H1 (cell line): ENCODE results near the gene TRPV4. TPM values are rescaled to one million over a fixed set of nuclear protein-coding genes. Genes with fewer than 3 reads are reported as not detected.

Experiments used
- CTCF ChIA-PET: fragments of 300-600 bp; sonication (Branson Sonifier 250); formaldehyde crosslinking; loops from one replicate; lab custom pipeline; 2021; ENCODE audit not compliant: partially characterized antibody; lab: Charles Lee
- POLR2A ChIA-PET: fragments of 300-600 bp; sonication (Branson Sonifier 250); formaldehyde crosslinking; loops from one replicate; lab custom pipeline; 2021; ENCODE audit warnings: inconsistent platforms; ENCODE audit not compliant: partially characterized antibody; lab: Charles Lee
- DNase-seq, 2 experiments: peaks; one replicate each; pipeline versions ENCODE4 v3.0.0 to v3.0.0-alpha.2; 2010 to 2022; ENCODE audit warnings: low spot score in 2 of 2, low read depth in 1 of 2, mixed read lengths in 1 of 2
- FAIRE-seq: peaks from 2 replicates; lab custom pipeline; 2011; peaks lifted over from hg19 to GRCh38; lab: Jason Lieb, UNC
- H2AFZ ChIP-seq: 2 replicates; pipeline ENCODE4 v1.8.1; 2012; ENCODE audit warnings: low read length, inconsistent platforms
- H2AK5ac ChIP-seq: 2 replicates; pipeline ENCODE4 v1.6.1; 2013; ENCODE audit warnings: low read depth, low read length
- H2BK120ac ChIP-seq: replicated peaks from 2 replicates; pipeline ENCODE3; 2013; ENCODE audit warnings: low read depth, low read length, inconsistent platforms
- H2BK12ac ChIP-seq: 2 replicates; pipeline ENCODE4 v1.6.1; 2013; ENCODE audit warnings: low read depth, low read length
- H2BK15ac ChIP-seq: 2 replicates; pipeline ENCODE4 v1.6.1; 2013; ENCODE audit warnings: low read length
- H2BK20ac ChIP-seq: 2 replicates; pipeline ENCODE4 v1.6.1; 2013; ENCODE audit warnings: low read length
- H2BK5ac ChIP-seq: 2 replicates; pipeline ENCODE4 v1.6.1; 2013; ENCODE audit warnings: low read depth, low read length
- H3K14ac ChIP-seq: 2 replicates; pipeline ENCODE4 v1.6.1; 2013; ENCODE audit warnings: inconsistent platforms; ENCODE audit not compliant: insufficient read length
- H3K18ac ChIP-seq: 2 replicates; pipeline ENCODE4 v1.6.1; 2013; ENCODE audit warnings: low read length; ENCODE audit errors: extremely low read depth
- H3K23ac ChIP-seq: 2 replicates; pipeline ENCODE4 v1.6.1; 2013; ENCODE audit warnings: inconsistent platforms; ENCODE audit not compliant: insufficient read length
- H3K23me2 ChIP-seq: 2 replicates; pipeline ENCODE4 v1.6.1; 2013; ENCODE audit warnings: low read depth, low read length
- H3K27ac ChIP-seq: 2 replicates; pipeline ENCODE4 v1.6.1; 2011; ENCODE audit warnings: low read depth, low read length, inconsistent platforms
- H3K27me3 ChIP-seq, 4 experiments: replicated peaks in 1 of 4; 1 replicate in 1 of 4; 2 replicates in 3 of 4; pipeline versions ENCODE4 v1.6.1 to v1.8.1; 2011 to 2013; ENCODE audit warnings: low read length in 3 of 4, mild to moderate bottlenecking in 3 of 4, inconsistent platforms in 2 of 4, mixed read lengths in 2 of 4, moderate library complexity in 1 of 4; ENCODE audit not compliant: control insufficient read depth in 3 of 4, insufficient read depth in 3 of 4; ENCODE audit errors: extremely low read depth in 1 of 4
- H3K36me3 ChIP-seq, 4 experiments: 2 replicates each; pipeline versions ENCODE4 v1.6.1 to v1.8.1; 2011 to 2013; ENCODE audit warnings: mild to moderate bottlenecking in 4 of 4, low read length in 3 of 4, moderate library complexity in 2 of 4, control low read depth in 1 of 4, inconsistent platforms in 1 of 4; ENCODE audit not compliant: insufficient read depth in 4 of 4, control insufficient read depth in 2 of 4
- H3K4ac ChIP-seq: replicated peaks from 2 replicates; pipeline ENCODE3; 2013; ENCODE audit warnings: low read length, low read depth, mixed read lengths, inconsistent platforms; ENCODE audit not compliant: insufficient read length
- H3K4me1 ChIP-seq, 4 experiments: replicated peaks in 1 of 4; 1 replicate in 1 of 4; 2 replicates in 3 of 4; pipeline versions ENCODE4 v1.6.1 to v1.8.1; 2011 to 2013; ENCODE audit warnings: low read length in 3 of 4, inconsistent platforms in 2 of 4, mixed read lengths in 1 of 4; ENCODE audit not compliant: insufficient read depth in 4 of 4, control insufficient read depth in 3 of 4
- H3K4me2 ChIP-seq, 2 experiments: 2 replicates each; pipeline versions ENCODE4 v1.6.1 to v1.8.1; 2011 to 2013; ENCODE audit warnings: low read depth in 2 of 2, low read length in 2 of 2, control low read depth in 1 of 2, inconsistent platforms in 1 of 2, mild to moderate bottlenecking in 1 of 2; ENCODE audit not compliant: insufficient read depth in 1 of 2
- H3K4me3 ChIP-seq, 4 experiments: fragments of 200-600, 300-600 bp in 1 of 4; sonication (generic), shearing (Covaris generic), sonication (Bioruptor Twin) in 1 of 4; 2 replicates each; pipeline versions ENCODE4 v1.5.1 to v1.8.1; 2011 to 2016; ENCODE audit warnings: low read length in 4 of 4, low read depth in 3 of 4, control low read depth in 2 of 4, inconsistent platforms in 2 of 4, mild to moderate bottlenecking in 2 of 4, mixed read lengths in 1 of 4, moderate library complexity in 1 of 4; ENCODE audit not compliant: insufficient read depth in 2 of 4; ENCODE audit errors: extremely low read depth in 1 of 4
- H3K56ac ChIP-seq: replicated peaks from 2 replicates; pipeline ENCODE3; 2013; ENCODE audit warnings: low read depth, mild to moderate bottlenecking, mixed read lengths, low read length, inconsistent platforms; ENCODE audit not compliant: insufficient read length
- H3K79me1 ChIP-seq: 2 replicates; pipeline ENCODE4 v1.6.1; 2013; ENCODE audit warnings: low read depth, low read length, control low read depth
- H3K79me2 ChIP-seq, 2 experiments: 2 replicates each; pipeline versions ENCODE4 v1.6.1 to v1.8.1; 2012 to 2013; ENCODE audit warnings: low read length in 2 of 2, mild to moderate bottlenecking in 2 of 2, inconsistent platforms in 1 of 2; ENCODE audit not compliant: insufficient read depth in 2 of 2, control insufficient read depth in 1 of 2
- H3K9ac ChIP-seq, 4 experiments: replicated peaks in 1 of 4; 1 replicate in 1 of 4; 2 replicates in 3 of 4; pipeline versions ENCODE4 v1.6.1 to v1.8.1; 2011 to 2013; ENCODE audit warnings: low read depth in 3 of 4, low read length in 3 of 4, control low read depth in 2 of 4, mild to moderate bottlenecking in 2 of 4, moderate library complexity in 2 of 4, inconsistent platforms in 1 of 4; ENCODE audit errors: extremely low read depth in 1 of 4
- H3K9me3 ChIP-seq, 2 experiments: 2 replicates each; pipeline versions ENCODE4 v1.6.1 to v1.8.1; 2012 to 2013; ENCODE audit warnings: mild to moderate bottlenecking in 2 of 2, moderate library complexity in 2 of 2, control low read depth in 1 of 2, inconsistent platforms in 1 of 2, low read depth in 1 of 2, low read length in 1 of 2, mixed read lengths in 1 of 2; ENCODE audit not compliant: insufficient read depth in 2 of 2
- H4K20me1 ChIP-seq, 2 experiments: replicated peaks in 1 of 2; 2 replicates each; pipeline versions ENCODE3 to v1.8.1; 2011 to 2013; ENCODE audit warnings: inconsistent platforms in 2 of 2, low read length in 2 of 2, mild to moderate bottlenecking in 1 of 2; ENCODE audit not compliant: insufficient read depth in 2 of 2, control insufficient read depth in 1 of 2
- H4K5ac ChIP-seq: 2 replicates; pipeline ENCODE4 v1.6.1; 2013; ENCODE audit warnings: low read length, low read depth, mixed read lengths, inconsistent platforms; ENCODE audit not compliant: insufficient read length
- H4K8ac ChIP-seq: 2 replicates; pipeline ENCODE4 v1.8.0; 2013; ENCODE audit warnings: mild to moderate bottlenecking, moderate library complexity, low read length, inconsistent platforms; ENCODE audit not compliant: insufficient read depth; ENCODE audit errors: extremely low read depth
- H4K91ac ChIP-seq: replicated peaks from 2 replicates; pipeline ENCODE3; 2013; ENCODE audit warnings: low read length, mixed read lengths, inconsistent platforms; ENCODE audit not compliant: insufficient read length
- ASH2L ChIP-seq: fragments of 200-600, 300-600 bp; sonication (generic); IDR thresholded peaks from one replicate; pipeline ENCODE4 v1.7.1; 2017; ENCODE audit warnings: low read length
- CBX8 ChIP-seq: fragments of 300-800, 300-1000 bp; sonication (generic); IDR thresholded peaks from 2 replicates; pipeline ENCODE4 v1.7.1; 2016; ENCODE audit warnings: low read depth, low read length, borderline replicate concordance
- POLR2AphosphoS5 ChIP-seq: IDR thresholded peaks from 2 replicates; pipeline ENCODE4 v1.6.1; 2011; ENCODE audit warnings: low read depth, low read length
- POU5F1 ChIP-seq: IDR thresholded peaks from 2 replicates; pipeline ENCODE4 v1.6.1; 2011; ENCODE audit warnings: low read depth, mild to moderate bottlenecking, low read length, moderate library complexity
- TBP ChIP-seq: IDR thresholded peaks from 2 replicates; pipeline ENCODE4 v1.6.1; 2011; ENCODE audit warnings: low read depth, low read length, improper control_type of control experiment
- TCF12 ChIP-seq: IDR thresholded peaks from 2 replicates; pipeline ENCODE4 v1.6.1; 2011; ENCODE audit warnings: low read depth, mild to moderate bottlenecking, low read length
- WGBS, 2 experiments: shearing (Covaris generic) in 1 of 2; methylation state at CpG; one replicate each; pipeline versions ENCODE4 v1.1.6 to v1.1.7; 2013 to 2015; ENCODE audit warnings: low lambda C conversion rate in 2 of 2, mixed read lengths in 2 of 2, inconsistent platforms in 1 of 2, low coverage in 1 of 2, missing lambda C conversion rate in 1 of 2; ENCODE audit not compliant: insufficient replicate concordance in 2 of 2, insufficient coverage in 1 of 2, insufficient read length in 1 of 2; ENCODE audit errors: extremely low coverage in 1 of 2, missing lambda C conversion rate in 1 of 2; 5-methylcytosine and 5-hydroxymethylcytosine counted together
- polyA plus RNA-seq, 7 experiments: library from polyadenylated mRNA; depleted of rRNA in 3 of 7; stranded (reverse) in 5 of 7; unstranded in 2 of 7; fragments of >200 nt in 5 of 7; fragments of 200-250 nt in 2 of 7; gene quantifications; 1 replicate in 5 of 7; 2 replicates in 1 of 7; 4 replicates in 1 of 7; pipeline versions ENCODE4 v1.2.1 to v1.2.3, GENCODE V29; 2011 to 2013; ENCODE audit warnings: missing spikeins in 2 of 7, mixed read lengths in 2 of 7
- total RNA-seq: library from RNA; stranded (reverse); fragmentation: NEBNext Ultra II Directional; extraction: Animal tissue kit (Norgen Biotek cat#: 25700); gene quantifications from 2 replicates; pipeline ENCODE4 v1.2.1, GENCODE V29; 2021

The TRPV4 gene
- total and polyA plus RNA-seq, 2 of the 8 experiments (the other 6 are each of a cell fraction or from before 2014, with no cell fraction given) = 2.1 to 6.2 TPM

DNA sequence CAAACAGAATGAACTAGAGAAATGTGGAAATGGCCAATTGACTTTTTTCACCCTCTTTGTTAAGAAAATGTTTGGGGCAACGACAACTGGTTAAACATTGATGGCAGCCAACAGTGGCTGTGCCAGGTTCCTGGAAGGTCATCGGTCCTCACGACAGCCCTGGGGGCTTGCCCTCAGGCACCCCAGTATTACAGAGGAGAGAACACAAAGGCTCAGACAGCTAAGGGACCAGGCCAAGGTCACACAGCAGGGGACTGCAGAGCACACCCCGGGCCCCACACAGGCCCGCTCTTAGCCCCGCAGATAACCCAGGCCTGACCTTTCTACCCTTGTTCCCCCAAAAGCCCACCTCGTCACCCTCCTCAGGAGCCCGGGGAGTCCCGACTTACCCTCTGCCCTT, 1.3 kb downstream of the TRPV4 start:
- H4K5ac ChIP-seq = no peak overlapping the region
- peaks cover 0 to 6% (median 1%) of the 10 kb centered on the region in 4 experiments; a peak in 3 of 7 replicates for H3K4me1 ChIP-seq
- H3K79me1 ChIP-seq = no peaks in the 10 kb centered on the region; the same call in 1 of the 2 replicates
- ChIA-PET CTCF (interaction anchor here (0.9 to 9.4 kb wide), 3 partner anchors 11 to 235 kb away, joined by 3 to 92 read pairs (median 17); no protein-coding TSS in a partner anchor), POLR2A (interaction anchor here (3.0 kb wide), 1 partner anchor 9 kb away, joined by 9 read pairs; no protein-coding TSS in a partner anchor)
- H3K4me2 ChIP-seq = no peak overlapping the region
- no peak overlapping the region for H2BK12ac ChIP-seq
- H3K23me2 ChIP-seq = peaks cover 1% of the 10 kb centered on the region; the same call in 1 of the 2 replicates
- H3K36me3 ChIP-seq = no peaks in the 10 kb centered on the region
- H3K14ac ChIP-seq = no peak overlapping the region
- no peak overlapping the region for H2AFZ ChIP-seq
- H3K79me2 ChIP-seq = no peaks in the 10 kb centered on the region
- TF ChIP-seq TBP (no peak), ASH2L (no peak), POU5F1 (no peak), CBX8 (no peak), POLR2AphosphoS5 (no peak), TCF12 (no peak)
- H2BK5ac ChIP-seq = no peak overlapping the region
- no peak overlapping the region for H3K9ac ChIP-seq
- no peaks in the 10 kb centered on the region; a peak in 1 of 7 replicates for H3K27me3 ChIP-seq
- H4K91ac ChIP-seq = no peak overlapping the region
- WGBS, 2 experiments = 97% methylated on average over 9 of the region's 9 CpGs; no CpG with 5 or more reads in 1 of the 2 experiments
- H3K4ac ChIP-seq = no peak overlapping the region
- no peak overlapping the region for H2AK5ac ChIP-seq
- FAIRE-seq (no peak), DNase-seq (no peak)
- H3K4me3 ChIP-seq = 0 out of 8 replicates have a peak overlapping the region, but pooled peaks of 1 of the 4 experiments have one; percentile 21
- H3K56ac ChIP-seq = no peak overlapping the region
- H4K8ac ChIP-seq = no peak overlapping the region
- no peak overlapping the region for H3K27ac ChIP-seq
- no peak overlapping the region for H2BK15ac ChIP-seq
- H2BK120ac ChIP-seq = no peak overlapping the region
- no peaks in the 10 kb centered on the region for H3K9me3 ChIP-seq
- H3K23ac ChIP-seq = no peak overlapping the region
- no peak overlapping the region for H2BK20ac ChIP-seq
- no peak overlapping the region for H3K18ac ChIP-seq
- H4K20me1 ChIP-seq = no peaks in the 10 kb centered on the region
